Right atrium auricular region (tissue), 2 donors: ENCODE data around the gene ADAMTSL4. TPM values are rescaled to one million over a fixed set of nuclear protein-coding genes. Genes with fewer than 3 reads are reported as not detected.
A peak's percentile ranks its signal among the peaks of the same experiment; 100 is the strongest.

Source experiments
- DNase-seq: peaks from one replicate; pipeline ENCODE4 v3.0.0-alpha.2; 2019; ENCODE audit warnings: low spot score
- H3K27ac ChIP-seq, 2 donors: fragments of 200-600 bp; sonication (generic); 1 replicate in 1 of 2; 2 replicates in 1 of 2; pipeline ENCODE4 v1.5.1; 2016 to 2019
- H3K27me3 ChIP-seq, 2 donors: fragments of 200-600 bp; sonication (generic); one replicate each; pipeline versions ENCODE4 v1.5.1 to v1.6.0; 2017 to 2019
- H3K36me3 ChIP-seq: fragments of 200-600 bp; sonication (generic); one replicate; pipeline ENCODE4 v1.5.1; 2016
- H3K4me1 ChIP-seq, 2 donors: fragments of 200-600 bp; sonication (generic); one replicate each; pipeline versions ENCODE4 v1.5.1 to v1.6.0; 2017 to 2019
- H3K4me3 ChIP-seq, 2 donors: fragments of 200-600 bp; sonication (generic); 1 replicate in 1 of 2; 2 replicates in 1 of 2; pipeline ENCODE4 v1.5.1; 2017 to 2019; ENCODE audit warnings: mild to moderate bottlenecking in 1 of 2, moderate library complexity in 1 of 2
- H3K9me3 ChIP-seq, 2 donors: fragments of 200-600 bp; sonication (generic); one replicate each; pipeline ENCODE4 v1.5.1; 2019
- CTCF ChIP-seq, 2 donors: fragments of 200-600 bp; sonication (generic); IDR thresholded peaks; one replicate each; pipeline ENCODE4 v1.5.1; 2019; ENCODE audit warnings: antibody characterized with exemption in 2 of 2
- total RNA-seq, 2 donors: library from RNA; depleted of rRNA; stranded (reverse); fragments of >200 nt; gene quantifications; one replicate each; pipeline ENCODE4 v1.1.0, GENCODE V29; 2016

Gene ADAMTSL4
- total RNA-seq, 2 donors from 2014 or later: 21.9 to 41.1 TPM

GRCh38 chr1:150545486-150546032 is 3.6 kb upstream of the ADAMTSL4 start:
- Histone ChIP-seq H3K27me3 (no peaks in the 10 kb centered on the region), H3K36me3 (no peaks in the 10 kb centered on the region), H3K27ac (peak overlapping the region in 1 of 2 donors; percentile 64), H3K9me3 (no peaks in the 10 kb centered on the region), H3K4me3 (no peak overlapping the region), H3K4me1 (peaks cover 0 to 22% of the 10 kb centered on the region in 2 donors)
- no peak for TF ChIP-seq CTCF (IDR thresholded peaks at IDR 0.05)
- DNase-seq: no peak

GRCh38 chr1:150546294-150546937 is 2.8 kb upstream of the ADAMTSL4 start:
- Histone ChIP-seq H3K4me3 (no peak overlapping the region), H3K27ac (no peak overlapping the region), H3K36me3 (no peaks in the 10 kb centered on the region), H3K9me3 (no peaks in the 10 kb centered on the region), H3K27me3 (no peaks in the 10 kb centered on the region), H3K4me1 (peaks cover 0 to 30% of the 10 kb centered on the region in 2 donors)
- TF ChIP-seq CTCF (IDR thresholded peaks at IDR 0.05): no peak
- DNase-seq: no peak

- H3K36me3 ChIP-seq: no peaks in the 10 kb centered on the region
- TF ChIP-seq CTCF (IDR thresholded peaks at IDR 0.05): no peak
Observed at GRCh38 chr1:150548324-150548631, 930 bp upstream of the ADAMTSL4 start.

GRCh38 chr1:150549496-150550221 is 451 bp downstream of the ADAMTSL4 start:
- peaks cover 0 to 53% of the 10 kb centered on the region in 2 donors for H3K4me1 ChIP-seq
- H3K27me3 ChIP-seq: no peaks in the 10 kb centered on the region
- peaks cover 10% of the 10 kb centered on the region for H3K36me3 ChIP-seq
- DNase-seq: no peak
- H3K27ac ChIP-seq: peak overlapping the region; percentile 85 to 92
- H3K9me3 ChIP-seq: no peaks in the 10 kb centered on the region
- peak overlapping the region; percentile 64 to 65 for H3K4me3 ChIP-seq
- TF ChIP-seq CTCF (IDR thresholded peaks at IDR 0.05): peak in 1 of 2 donors; percentile 10

More at GRCh38 chr1:150548324-150548631, 930 bp upstream of the ADAMTSL4 start:
- Histone ChIP-seq H3K27me3 (no peaks in the 10 kb centered on the region), H3K9me3 (no peaks in the 10 kb centered on the region), H3K4me1 (peaks cover 0 to 49% of the 10 kb centered on the region in 2 donors), H3K27ac (peak overlapping the region; percentile 85 to 92), H3K4me3 (peak overlapping the region; percentile 64 to 65)
- no peak for DNase-seq

GRCh38 chr1:150550222-150551050 is 1.2 kb downstream of the ADAMTSL4 start:
- Histone ChIP-seq H3K27ac (peak overlapping the region; percentile 85 to 92), H3K9me3 (no peaks in the 10 kb centered on the region), H3K4me3 (peak overlapping the region; percentile 64 to 65), H3K36me3 (peaks cover 18% of the 10 kb centered on the region), H3K27me3 (no peaks in the 10 kb centered on the region), H3K4me1 (peaks cover 0 to 53% of the 10 kb centered on the region in 2 donors)
- TF ChIP-seq CTCF (IDR thresholded peaks at IDR 0.05): no peak
- peak; percentile 86 for DNase-seq
